GM06990 (cell line): ENCODE results near the gene CCDC88C.

Experiments used
- DNase-seq: peaks from one replicate; pipeline ENCODE4 v3.0.0-alpha.2; 2011; ENCODE audit not compliant: insufficient read length; ENCODE audit errors: extremely low read depth
- H3K27me3 ChIP-seq: replicated peaks from 2 replicates; pipeline ENCODE4 v1.6.0; 2011; ENCODE audit warnings: low read length; ENCODE audit not compliant: control insufficient read depth, insufficient read depth
- H3K36me3 ChIP-seq: 2 replicates; pipeline ENCODE4 v1.5.1; 2011; ENCODE audit warnings: low read length; ENCODE audit not compliant: control insufficient read depth, insufficient read depth
- H3K4me3 ChIP-seq: replicated peaks from 2 replicates; pipeline ENCODE4 v1.5.1; 2011; ENCODE audit warnings: low read depth, mild to moderate bottlenecking, control low read depth, low read length
- TF ChIP-seq, protein P1 (sequence below): IDR thresholded peaks from 2 replicates; pipeline ENCODE4 v1.5.1; 2011; ENCODE audit warnings: low read length, control low read depth, mild to moderate bottlenecking, inconsistent platforms; ENCODE audit not compliant: insufficient read depth, poor library complexity, severe bottlenecking

CCDC88C gene

DNA sequence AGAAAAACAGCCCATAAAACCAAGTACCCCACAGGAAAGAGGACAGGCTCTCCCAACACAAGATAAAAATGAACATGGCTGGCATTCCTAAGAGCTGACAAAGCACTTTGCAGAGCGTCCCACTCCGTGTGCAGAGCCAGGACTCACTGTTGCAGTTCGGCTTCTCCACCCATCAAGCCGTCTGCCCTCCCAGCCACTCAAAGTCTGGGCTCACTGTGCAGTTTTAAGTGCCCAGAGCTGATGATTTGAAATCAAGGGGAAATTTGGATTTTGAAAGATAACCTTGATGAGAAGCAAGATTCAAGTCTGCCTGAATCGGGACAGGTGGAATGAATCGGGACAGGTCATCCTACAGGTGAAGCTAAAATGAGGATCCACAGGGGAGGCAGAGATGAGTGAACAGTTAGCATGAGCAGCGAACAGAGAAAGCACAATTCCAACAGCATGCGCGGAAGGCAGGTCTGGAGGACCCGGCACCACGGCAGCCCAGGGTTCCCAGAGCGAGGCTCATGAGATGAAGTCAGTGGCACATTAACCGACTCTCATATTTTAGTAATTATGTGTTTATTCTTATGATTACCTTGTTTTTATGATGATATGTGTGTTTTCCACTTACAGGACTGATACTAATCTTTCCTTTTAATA is 133.4 kb downstream of the CCDC88C start:
- DNase-seq: no peak
- H3K4me3 ChIP-seq: no peak overlapping the region
- TF ChIP-seq, protein P1, sequence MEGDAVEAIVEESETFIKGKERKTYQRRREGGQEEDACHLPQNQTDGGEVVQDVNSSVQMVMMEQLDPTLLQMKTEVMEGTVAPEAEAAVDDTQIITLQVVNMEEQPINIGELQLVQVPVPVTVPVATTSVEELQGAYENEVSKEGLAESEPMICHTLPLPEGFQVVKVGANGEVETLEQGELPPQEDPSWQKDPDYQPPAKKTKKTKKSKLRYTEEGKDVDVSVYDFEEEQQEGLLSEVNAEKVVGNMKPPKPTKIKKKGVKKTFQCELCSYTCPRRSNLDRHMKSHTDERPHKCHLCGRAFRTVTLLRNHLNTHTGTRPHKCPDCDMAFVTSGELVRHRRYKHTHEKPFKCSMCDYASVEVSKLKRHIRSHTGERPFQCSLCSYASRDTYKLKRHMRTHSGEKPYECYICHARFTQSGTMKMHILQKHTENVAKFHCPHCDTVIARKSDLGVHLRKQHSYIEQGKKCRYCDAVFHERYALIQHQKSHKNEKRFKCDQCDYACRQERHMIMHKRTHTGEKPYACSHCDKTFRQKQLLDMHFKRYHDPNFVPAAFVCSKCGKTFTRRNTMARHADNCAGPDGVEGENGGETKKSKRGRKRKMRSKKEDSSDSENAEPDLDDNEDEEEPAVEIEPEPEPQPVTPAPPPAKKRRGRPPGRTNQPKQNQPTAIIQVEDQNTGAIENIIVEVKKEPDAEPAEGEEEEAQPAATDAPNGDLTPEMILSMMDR: no peak
- no peaks in the 10 kb centered on the region for H3K27me3 ChIP-seq
- H3K36me3 ChIP-seq: peaks cover 62% of the 10 kb centered on the region

DNA sequence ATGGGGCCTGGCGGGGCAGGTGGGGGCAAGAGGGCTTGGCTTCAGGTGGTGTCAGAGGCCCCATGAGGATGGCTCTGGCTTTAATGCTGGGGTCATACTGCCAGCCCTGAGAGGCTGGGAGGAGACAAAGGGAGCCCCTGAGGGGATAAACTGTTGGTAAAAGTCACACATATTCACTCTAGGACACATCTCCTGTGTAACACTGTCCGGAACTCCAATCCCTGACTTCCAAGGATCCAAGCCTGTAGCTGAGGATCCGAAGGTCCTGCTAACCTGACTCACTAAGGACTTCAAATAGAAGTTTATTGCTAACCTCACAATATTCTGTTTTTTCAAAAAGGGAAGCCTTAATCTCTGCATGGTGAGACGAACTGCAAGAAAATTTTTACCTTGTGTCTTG is 134.0 kb downstream of the CCDC88C start:
- no peak for DNase-seq
- H3K27me3 ChIP-seq: no peaks in the 10 kb centered on the region
- H3K36me3 ChIP-seq: peaks cover 61% of the 10 kb centered on the region
- TF ChIP-seq, protein P1: no peak
- no peak overlapping the region for H3K4me3 ChIP-seq

DNA sequence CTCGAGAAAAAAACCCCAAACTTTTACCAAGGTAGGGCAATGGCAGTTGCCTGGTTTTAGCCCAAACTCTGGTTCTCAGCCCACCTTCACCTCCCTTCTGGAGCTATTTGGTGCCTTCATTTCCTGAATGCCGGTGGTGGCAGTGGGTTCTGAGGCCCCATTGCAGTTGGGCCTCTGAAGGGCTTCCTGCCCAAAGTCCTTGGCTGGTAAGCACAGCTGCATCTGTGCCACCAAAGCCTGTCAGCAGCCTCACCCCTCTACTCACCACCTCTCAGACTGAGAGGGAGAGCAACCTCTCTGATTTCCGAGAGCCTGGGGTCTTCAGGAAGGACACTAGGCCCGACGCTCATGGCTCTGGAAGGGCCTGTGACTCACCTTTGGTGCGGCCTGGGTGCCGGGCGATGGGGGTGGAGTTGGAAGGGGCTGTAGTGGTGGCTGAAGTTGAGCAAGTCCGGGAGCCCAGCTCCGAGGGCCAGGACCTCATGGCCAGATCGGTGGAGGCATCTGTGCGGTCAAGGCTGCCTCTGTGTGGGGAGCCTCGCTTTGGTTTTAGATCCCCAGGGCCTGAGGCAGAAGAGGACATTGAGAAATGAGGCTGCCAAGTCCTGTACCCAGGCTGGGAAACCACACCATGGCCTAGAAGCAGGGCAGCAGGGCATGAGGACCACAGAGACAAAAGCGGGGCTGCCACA is 134.5 kb downstream of the CCDC88C start:
- no peaks in the 10 kb centered on the region for H3K27me3 ChIP-seq
- H3K4me3 ChIP-seq: no peak overlapping the region
- TF ChIP-seq, protein P1: no peak
- peaks cover 58% of the 10 kb centered on the region for H3K36me3 ChIP-seq
- no peak for DNase-seq

DNA sequence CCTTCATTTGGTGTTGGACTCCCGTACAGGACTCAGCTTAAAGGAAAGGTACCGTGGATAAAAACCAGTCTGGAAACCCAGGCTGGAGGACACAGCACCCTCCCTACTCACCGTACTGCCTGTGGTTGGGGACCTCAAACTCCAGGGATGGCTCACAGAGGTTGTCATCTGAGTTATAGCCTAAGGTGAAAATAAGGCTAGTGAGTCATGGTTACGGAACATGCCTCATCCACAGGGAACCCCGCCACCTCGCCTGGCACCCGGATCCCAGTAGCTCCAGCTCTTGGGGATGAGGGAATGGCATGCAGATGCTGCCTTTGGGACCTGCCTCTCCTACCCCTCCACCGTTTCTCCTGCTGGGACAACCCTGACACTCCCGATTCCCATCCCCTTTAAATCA is 136.3 kb downstream of the CCDC88C start:
- TF ChIP-seq, protein P1: no peak
- H3K4me3 ChIP-seq: no peak overlapping the region
- DNase-seq: no peak
- H3K36me3 ChIP-seq: peaks cover 57% of the 10 kb centered on the region
- H3K27me3 ChIP-seq: no peaks in the 10 kb centered on the region

DNA sequence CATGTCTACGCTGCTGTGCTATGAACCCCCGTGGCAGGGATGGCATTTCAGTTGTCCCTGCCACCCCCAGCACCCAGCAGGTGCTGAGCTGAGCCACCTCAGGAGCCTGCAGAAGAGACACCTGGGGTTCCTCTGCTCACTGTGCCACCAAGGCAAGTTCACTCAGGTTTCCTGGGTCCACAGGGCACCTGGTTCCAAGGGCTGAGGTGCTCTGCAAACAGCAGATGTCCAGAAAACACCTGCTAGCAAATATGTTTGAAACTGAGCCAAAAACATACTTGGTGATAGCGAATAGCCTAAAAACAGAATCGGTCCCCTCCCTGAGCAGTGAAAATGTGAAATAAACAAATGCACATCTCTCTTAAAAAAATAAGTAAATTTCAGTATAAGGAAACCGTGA is 137.5 kb downstream of the CCDC88C start:
- peaks cover 56% of the 10 kb centered on the region for H3K36me3 ChIP-seq
- TF ChIP-seq, protein P1: no peak
- H3K4me3 ChIP-seq: no peak overlapping the region
- DNase-seq: no peak
- H3K27me3 ChIP-seq: no peaks in the 10 kb centered on the region

DNA sequence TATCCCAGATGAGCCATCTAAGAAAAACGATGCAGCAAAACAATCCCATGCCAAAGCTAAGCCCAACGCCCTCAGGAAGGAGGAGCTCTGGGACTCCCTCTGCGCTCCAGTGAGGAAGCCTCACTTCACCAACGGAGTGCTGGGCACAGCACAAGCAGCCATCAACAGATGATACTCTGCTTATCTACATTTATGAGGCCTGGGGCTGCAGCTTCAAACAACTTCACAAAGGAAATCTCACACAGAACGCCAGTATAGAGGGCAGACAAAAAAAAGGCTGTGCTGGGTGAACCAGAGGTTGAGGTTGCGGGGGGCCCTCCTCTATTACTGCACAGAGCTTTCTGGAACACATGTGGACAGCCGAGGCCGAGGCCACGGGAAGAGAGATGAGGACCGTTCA is 138.3 kb downstream of the CCDC88C start:
- peaks cover 55% of the 10 kb centered on the region for H3K36me3 ChIP-seq
- DNase-seq: no peak
- no peak overlapping the region for H3K4me3 ChIP-seq
- H3K27me3 ChIP-seq: no peaks in the 10 kb centered on the region
- TF ChIP-seq, protein P1: no peak
